ENCODE data around the gene SZT2. TPM values are rescaled to one million over a fixed set of nuclear protein-coding genes. Genes with fewer than 3 reads are reported as not detected.

Gene SZT2
- total and polyA plus RNA-seq, 2 of the 13 experiments (the other 11 are each of a cell fraction or from before 2014, with no cell fraction given), result 8.0 to 8.8 TPM

- TF ChIP-seq SMC3 (IDR thresholded peaks at IDR 0.05; ENCODE audit: low read length) (no peak), HOXA9 (CRISPR knock-in tag; IDR thresholded peaks at IDR 0.05; ENCODE audit: borderline replicate concordance) (peak; percentile 90; the same call in 1 of the 2 replicates), ZNF251 (CRISPR knock-in tag; IDR thresholded peaks at IDR 0.05) (no peak), ZNF746 (CRISPR knock-in tag; IDR thresholded peaks at IDR 0.05) (no peak; the same call in 1 of the 2 replicates), POLR2A (IDR thresholded peaks at IDR 0.05; ENCODE audit: insufficient read depth in 1 of 2, low read depth in 2 of 2, low read length in 2 of 2) (peak; percentile 82 to 87), ZNF256 (CRISPR knock-in tag; conservative IDR thresholded peaks at IDR 0.05) (no peak)
These were observed 30.7 kb upstream of the SZT2 start, which contains the start of gene CDC20 (continued) for GRCh38 chr1:43358746-43359693.

GRCh38 chr1:43359696-43360095 lies 30.0 kb upstream of the SZT2 start:
- intact Hi-C loops (cut with micrococcal nuclease; ENCODE audit: unreplicated experiment), result no loop called here
- in situ Hi-C loops (cut with HindIII; ENCODE audit: extremely low pct_ligation_motif_present, low pct_unique_long_range_greater_than_20kb), result no loop called here
- DNase-seq (ENCODE audit: low spot score) (no peak), FAIRE-seq (no peak), ATAC-seq (no peak)
- no TSS peak for BruUV-seq (replicated peaks)
- Histone ChIP-seq H3K4me2 (ENCODE audit: low read depth, low read length) (peak overlapping the region; percentile 88), H3K9ac (ENCODE audit: insufficient read depth, low read depth, low read length) (peak overlapping the region; percentile 77), H3K79me2 (ENCODE audit: insufficient read depth, low read length) (peaks cover 29% of the 10 kb centered on the region), H3K27me3 (ENCODE audit: control insufficient read depth in 1 of 2, insufficient read depth in 2 of 2, low read length in 2 of 2) (no peaks in the 10 kb centered on the region; a peak in 1 of 5 replicates), H3K27ac (ENCODE audit: extremely low read length, insufficient read depth, low read length) (peak overlapping the region; percentile 76), H3K4me1 (ENCODE audit: insufficient read depth, low read length) (peaks cover 65% of the 10 kb centered on the region), H4K20me1 (ENCODE audit: insufficient read depth, low read length) (no peaks in the 10 kb centered on the region), H3K36me3 (replicated peaks in 1 of 2; ENCODE audit: control insufficient read depth in 1 of 2, insufficient read depth in 2 of 2, low read length in 2 of 2) (peaks cover 15 to 27% of the 10 kb centered on the region in 2 experiments), H3K4me3 (replicated peaks in 1 of 3; ENCODE audit: insufficient read depth in 1 of 3, low read depth in 2 of 3, low read length in 3 of 3) (peak overlapping the region; percentile 92 to 97 (median 97)), H3K9me3 (ENCODE audit: low read length) (no peaks in the 10 kb centered on the region), H2AFZ (ENCODE audit: low read length) (no peak overlapping the region)
- POLR2A ChIA-PET, result no interaction called here
- TF ChIP-seq RELA (CRISPR knock-in tag; IDR thresholded peaks at IDR 0.05), result no peak
- TF ChIP-seq ZNF556 (CRISPR knock-in tag; IDR thresholded peaks at IDR 0.05; ENCODE audit: borderline replicate concordance), result no peak
- no peak for TF ChIP-seq ERF (CRISPR knock-in tag; IDR thresholded peaks at IDR 0.05)
- no peak for TF ChIP-seq RARA (CRISPR knock-in tag; IDR thresholded peaks at IDR 0.05)
- no peak for TF ChIP-seq ZNF589 (CRISPR knock-in tag; conservative IDR thresholded peaks at IDR 0.05)
- no peak for TF ChIP-seq RNF2 (conservative IDR thresholded peaks at IDR 0.05; ENCODE audit: low read depth)
- TF ChIP-seq ZNF546 (CRISPR knock-in tag; conservative IDR thresholded peaks at IDR 0.05), result no peak
- no peak for TF ChIP-seq PLSCR1 (CRISPR knock-in tag; IDR thresholded peaks at IDR 0.05; ENCODE audit: borderline replicate concordance)
- TF ChIP-seq ETV6 (CRISPR knock-in tag; conservative IDR thresholded peaks at IDR 0.05), result no peak
- TF ChIP-seq ZNF577 (CRISPR knock-in tag; IDR thresholded peaks at IDR 0.05; ENCODE audit: borderline replicate concordance, low read depth), result no peak
- TF ChIP-seq IKZF4 (CRISPR knock-in tag; IDR thresholded peaks at IDR 0.05; ENCODE audit: borderline replicate concordance, low read depth, not compliant biosample characterization), result no peak
- no peak for TF ChIP-seq ZNF382 (CRISPR knock-in tag; IDR thresholded peaks at IDR 0.05; ENCODE audit: borderline replicate concordance)
- CTCF ChIA-PET (ENCODE audit: low intra/inter-chr PET ratio, low total read pairs), result no interaction called here
- 39% methylated on average over 11 of the region's 11 CpGs for WGBS (ENCODE audit: low lambda C conversion rate)
